ENCODE data around the gene IFT80.
"Not testable (repeated sequence)": the region's sequence is repeated elsewhere in the genome, so short reads cannot be mapped to it uniquely, and the experiment has no call there.

Gene IFT80

GRCh38 chr3:160362896-160363295 lies 36.1 kb downstream of the IFT80 start:
- not testable (repeated sequence) for DNase-seq (ENCODE audit: low read depth)

- DNase-seq (ENCODE audit: low read depth), result no peak
Observed at GRCh38 chr3:160355826-160356225, 43.2 kb downstream of the IFT80 start.

DNA sequence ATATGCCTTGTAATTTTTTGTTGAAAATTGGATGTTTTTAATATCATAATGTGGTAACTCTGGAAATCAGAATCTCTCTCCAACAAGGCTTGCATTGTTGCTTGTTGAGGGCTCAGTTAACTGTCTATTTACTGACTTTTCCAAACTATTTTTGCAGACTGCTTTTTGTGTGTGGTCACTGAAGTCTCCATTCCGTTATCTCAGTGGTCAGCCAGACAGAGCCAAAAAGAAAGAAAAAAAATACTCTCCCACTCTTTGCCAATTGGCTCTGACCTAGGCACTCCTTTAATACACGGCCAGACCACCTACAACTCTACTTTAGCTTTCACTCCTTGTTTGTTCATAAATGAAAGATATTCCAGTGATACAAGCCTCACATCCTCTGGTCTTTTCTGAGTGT lies 52.5 kb downstream of the IFT80 start:
- no peak for DNase-seq (ENCODE audit: low read depth)

GRCh38 chr3:160343132-160343531 lies 55.9 kb downstream of the IFT80 start:
- no peak for DNase-seq (ENCODE audit: low read depth)

DNA sequence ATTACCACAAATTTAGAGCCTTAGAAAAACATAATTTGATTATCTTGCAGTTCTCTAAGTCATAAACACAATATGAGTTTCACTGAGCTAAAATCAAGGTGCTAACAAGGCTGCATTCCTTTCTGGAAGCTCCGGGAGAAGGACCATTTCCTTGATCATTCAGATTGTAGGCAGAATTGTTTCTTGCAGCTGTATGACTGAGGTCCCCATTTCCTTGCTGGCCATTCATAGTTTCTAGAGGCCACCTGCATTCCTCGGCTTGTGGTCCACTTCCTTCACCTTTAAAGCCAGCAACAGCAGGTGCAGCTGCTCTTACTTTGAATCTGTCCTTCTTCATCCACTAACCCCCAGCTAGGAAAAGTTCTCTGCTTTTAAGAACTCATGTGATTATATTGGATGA lies 58.7 kb downstream of the IFT80 start:
- DNase-seq (ENCODE audit: low read depth), result no peak

- no peak for DNase-seq (ENCODE audit: low read depth)
Observed at GRCh38 chr3:160331127-160331937, 67.7 kb downstream of the IFT80 start.

- no peak for DNase-seq (ENCODE audit: low read depth)
Observed at GRCh38 chr3:160330690-160331089, 68.3 kb downstream of the IFT80 start.

DNA sequence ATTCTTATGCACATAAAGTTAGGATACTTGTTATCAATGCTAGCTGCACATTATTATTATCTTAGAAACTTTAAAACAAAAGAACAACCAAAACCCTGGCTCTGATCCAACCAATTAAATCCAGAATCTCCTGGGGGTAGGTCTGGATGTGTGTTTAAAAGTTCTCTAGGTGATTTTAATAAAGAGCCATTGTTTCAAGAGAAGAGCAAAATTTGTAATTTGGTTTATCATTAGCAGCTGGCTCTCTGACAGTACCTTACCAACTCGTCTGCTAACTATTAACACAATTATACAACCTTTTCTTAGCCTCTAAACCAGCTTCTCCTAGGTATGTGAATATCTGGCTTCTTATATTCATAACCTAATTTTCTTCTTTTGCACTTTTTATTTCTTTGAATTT lies 68.9 kb downstream of the IFT80 start:
- no peak for DNase-seq (ENCODE audit: low read depth)

GRCh38 chr3:160326286-160326685 lies 72.7 kb downstream of the IFT80 start:
- DNase-seq (ENCODE audit: low read depth), result not testable (repeated sequence)

- DNase-seq (ENCODE audit: low read depth), result not testable (repeated sequence)
Observed at GRCh38 chr3:160321821-160322220, 77.2 kb downstream of the IFT80 start.

- DNase-seq (ENCODE audit: low read depth), result no peak
Observed at GRCh38 chr3:160319322-160319721, 79.7 kb downstream of the IFT80 start.

DNA sequence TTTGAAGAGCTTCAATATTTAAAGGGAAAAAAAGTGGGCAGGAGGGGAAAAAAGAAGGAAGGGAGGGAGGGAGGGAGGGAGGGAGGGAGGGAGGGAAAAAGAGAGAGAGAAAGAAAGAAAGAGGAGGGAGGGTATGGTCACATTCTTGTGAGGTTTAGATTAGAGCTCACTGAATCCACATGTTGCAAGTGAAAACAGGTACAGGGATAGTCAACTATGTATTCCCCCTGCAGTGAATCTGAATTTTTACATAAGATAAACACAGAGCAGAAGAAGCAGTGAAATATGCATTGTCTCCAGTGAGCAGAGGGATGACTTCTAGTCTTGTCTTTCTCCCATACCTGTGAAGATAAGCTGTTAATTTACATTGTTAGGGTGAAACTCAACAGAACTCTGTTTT lies 84.0 kb downstream of the IFT80 start:
- DNase-seq (ENCODE audit: low read depth), result no peak

GRCh38 chr3:160312014-160312624 lies 86.9 kb downstream of the IFT80 start:
- no peak for DNase-seq (ENCODE audit: low read depth)

- no peak for DNase-seq (ENCODE audit: low read depth)
Observed at GRCh38 chr3:160302806-160303205, 96.2 kb downstream of the IFT80 start.

DNA sequence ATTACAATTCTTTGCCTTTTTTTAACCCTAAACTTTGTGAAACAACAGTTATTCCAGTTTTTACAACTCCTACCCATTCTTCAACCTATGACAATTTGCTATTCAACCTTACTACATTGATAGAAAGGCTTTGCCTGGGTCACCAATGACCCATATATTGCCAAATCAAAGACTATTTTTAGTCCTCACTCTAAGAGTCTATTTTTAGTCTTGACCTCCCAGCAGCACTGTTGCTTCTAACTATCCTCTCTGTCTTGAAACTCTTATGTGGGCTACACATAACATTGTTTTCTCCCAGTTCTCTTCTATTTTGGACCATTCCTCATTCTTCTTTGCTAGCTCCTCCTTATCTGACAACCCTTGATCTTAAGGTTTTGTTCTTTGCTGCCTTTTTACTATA lies 102.4 kb downstream of the IFT80 start:
- DNase-seq (ENCODE audit: low read depth), result no peak

GRCh38 chr3:160291909-160292299 lies 107.1 kb downstream of the IFT80 start:
- DNase-seq (ENCODE audit: low read depth), result no peak

- DNase-seq (ENCODE audit: low read depth), result no peak
Observed at GRCh38 chr3:160291290-160291908, 107.6 kb downstream of the IFT80 start.

DNA sequence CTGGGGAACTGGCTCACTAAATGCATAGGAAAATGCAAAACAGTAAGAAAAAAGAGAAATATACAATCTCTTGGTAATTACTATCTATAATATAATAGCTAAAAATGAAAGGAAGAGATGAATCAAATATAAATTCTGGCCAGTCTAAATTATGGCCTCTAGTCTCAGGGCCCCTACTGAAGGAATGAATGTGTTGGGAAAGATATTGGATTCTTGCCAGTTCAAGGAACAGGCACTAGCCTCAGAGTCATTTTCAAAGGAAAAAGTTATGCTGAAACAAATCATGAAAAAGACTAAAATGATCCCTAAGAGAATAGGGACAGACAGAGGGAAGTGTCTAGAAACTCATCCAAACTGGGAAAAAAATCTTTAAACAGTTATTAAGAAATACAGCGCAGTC lies 111.4 kb downstream of the IFT80 start:
- DNase-seq (ENCODE audit: low read depth), result no peak

GRCh38 chr3:160286231-160286630 lies 112.8 kb downstream of the IFT80 start:
- DNase-seq (ENCODE audit: low read depth), result no peak

DNA sequence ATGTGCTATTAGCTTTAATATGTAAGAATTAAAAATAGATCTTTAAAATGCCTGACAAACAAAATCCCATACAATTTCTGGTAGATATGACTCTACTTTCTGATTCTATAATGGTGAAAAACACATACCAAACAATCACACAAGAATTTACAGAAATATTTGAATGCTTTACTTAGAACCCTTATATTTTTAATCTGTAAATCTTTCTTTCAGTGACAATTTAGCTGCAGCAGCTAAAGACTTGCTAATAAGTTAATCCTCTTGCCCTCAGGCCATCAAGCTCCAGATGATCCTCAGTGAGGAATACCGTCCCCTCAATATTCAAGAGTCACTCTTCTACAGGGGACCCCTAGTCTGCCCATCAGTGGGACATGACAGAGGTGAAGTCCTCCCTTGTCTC lies 118.2 kb downstream of the IFT80 start:
- DNase-seq (ENCODE audit: low read depth), result no peak

GRCh38 chr3:160279657-160280056 lies 119.4 kb downstream of the IFT80 start:
- no peak for DNase-seq (ENCODE audit: low read depth)

- DNase-seq (ENCODE audit: low read depth), result no peak
Observed at GRCh38 chr3:160278210-160278609, 120.8 kb downstream of the IFT80 start.

GRCh38 chr3:160265088-160265487 lies 133.9 kb downstream of the IFT80 start:
- DNase-seq (ENCODE audit: low read depth), result no peak
